Measurements from ENCODE around the gene BAZ2B.

Gene BAZ2B

GRCh38 chr2:159298967-159299366 is 317.4 kb downstream of the BAZ2B start:
- DNase-seq = no peak

DNA sequence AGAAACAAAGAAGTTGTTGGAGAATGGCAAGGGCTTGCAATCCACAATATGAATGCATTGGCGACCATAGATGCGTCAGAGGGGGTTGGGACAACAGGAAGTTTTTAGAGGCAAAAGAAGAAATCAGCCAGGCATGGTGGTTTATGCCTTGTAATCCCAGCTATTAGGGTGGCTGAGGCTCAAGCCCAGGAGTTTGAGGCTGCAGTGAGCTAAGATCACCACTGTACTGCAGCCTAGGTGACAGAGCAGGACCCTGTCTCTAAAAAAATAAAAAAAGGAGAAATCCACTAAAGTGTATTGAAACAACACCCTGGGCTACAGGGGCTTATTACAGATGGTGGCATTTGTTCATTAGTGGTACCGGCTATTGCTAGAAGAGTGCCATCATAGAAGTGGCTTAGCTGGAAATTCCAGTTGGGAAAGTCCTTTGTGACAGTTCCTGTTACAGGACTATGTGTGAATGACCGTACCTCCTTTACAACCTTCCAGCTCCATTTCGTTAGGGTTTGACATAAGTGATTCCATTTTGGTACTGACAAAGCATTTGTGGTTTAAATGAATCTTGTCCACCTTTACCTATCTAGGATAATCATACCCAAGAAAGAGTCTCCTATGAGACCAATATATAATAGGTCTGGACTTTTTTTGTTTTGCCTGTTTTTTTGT is 319.2 kb downstream of the BAZ2B start:
- no peak for DNase-seq

DNA sequence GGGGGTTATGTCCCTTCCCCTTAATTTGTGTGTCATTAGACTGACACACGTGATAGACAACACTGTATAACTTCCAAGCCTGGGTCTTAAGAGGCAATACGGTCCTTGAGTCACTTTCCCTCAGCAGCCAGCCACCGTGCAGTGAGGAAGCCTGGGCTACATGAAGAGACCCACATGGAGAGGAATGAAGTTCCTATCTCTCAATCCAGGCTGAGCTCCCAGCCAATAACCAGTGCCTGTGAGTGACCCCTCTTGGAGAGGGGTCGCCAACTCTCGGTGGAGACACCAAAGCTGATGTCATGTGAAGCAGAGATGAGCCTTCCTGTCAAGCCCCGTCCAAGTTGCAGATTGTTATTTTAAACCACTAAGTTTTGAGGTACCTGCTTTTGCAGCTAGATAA is 324.2 kb downstream of the BAZ2B start:
- DNase-seq = no peak

DNA sequence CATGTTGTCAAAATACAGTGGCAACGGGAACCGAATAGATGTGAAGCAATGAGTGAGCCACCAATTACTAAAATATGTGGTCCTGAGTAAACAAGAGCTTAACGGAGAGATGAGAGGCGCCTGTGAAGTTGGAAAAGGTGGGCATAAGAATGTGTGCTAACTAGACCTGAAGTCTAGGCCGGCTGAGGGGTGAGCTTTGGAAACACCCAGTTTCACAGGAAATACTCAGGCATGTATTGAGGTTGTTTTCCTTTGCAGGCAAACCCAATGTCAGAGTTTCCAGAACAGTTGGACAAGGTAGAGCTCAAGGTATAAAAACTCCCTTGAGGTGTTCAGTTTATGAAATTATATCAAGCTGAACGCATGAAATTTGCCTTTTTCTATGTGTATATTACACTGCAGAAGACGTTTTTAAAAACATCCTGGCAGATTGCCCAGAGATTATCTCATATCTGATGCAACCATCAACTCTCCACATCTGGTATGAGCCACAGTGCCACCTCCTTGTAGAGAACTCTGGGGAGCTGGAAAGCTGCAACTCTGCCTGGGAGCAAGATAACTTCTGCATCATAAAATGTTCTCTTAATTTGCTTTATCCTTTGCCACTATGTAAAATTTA is 325.9 kb downstream of the BAZ2B start:
- DNase-seq = peak; percentile 8 to 38

DNA sequence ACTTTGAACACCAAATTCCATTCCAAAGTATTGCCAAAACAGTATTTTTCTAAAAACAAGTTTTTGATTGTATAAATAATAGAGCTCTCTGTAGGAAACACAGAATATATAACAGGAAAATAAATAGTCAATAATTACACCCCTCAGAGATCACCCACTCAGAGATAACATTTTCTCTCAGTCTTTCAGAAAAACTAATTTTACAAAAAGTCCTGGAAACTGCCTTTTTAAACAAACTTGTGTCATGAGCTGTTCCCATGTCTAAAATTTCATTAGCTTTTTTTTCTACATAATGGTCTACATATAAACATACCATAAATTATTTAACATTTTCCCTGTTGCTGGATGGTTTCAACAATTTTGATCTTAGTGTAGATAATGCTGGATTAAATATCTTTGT is 328.6 kb downstream of the BAZ2B start:
- DNase-seq = no peak

DNA sequence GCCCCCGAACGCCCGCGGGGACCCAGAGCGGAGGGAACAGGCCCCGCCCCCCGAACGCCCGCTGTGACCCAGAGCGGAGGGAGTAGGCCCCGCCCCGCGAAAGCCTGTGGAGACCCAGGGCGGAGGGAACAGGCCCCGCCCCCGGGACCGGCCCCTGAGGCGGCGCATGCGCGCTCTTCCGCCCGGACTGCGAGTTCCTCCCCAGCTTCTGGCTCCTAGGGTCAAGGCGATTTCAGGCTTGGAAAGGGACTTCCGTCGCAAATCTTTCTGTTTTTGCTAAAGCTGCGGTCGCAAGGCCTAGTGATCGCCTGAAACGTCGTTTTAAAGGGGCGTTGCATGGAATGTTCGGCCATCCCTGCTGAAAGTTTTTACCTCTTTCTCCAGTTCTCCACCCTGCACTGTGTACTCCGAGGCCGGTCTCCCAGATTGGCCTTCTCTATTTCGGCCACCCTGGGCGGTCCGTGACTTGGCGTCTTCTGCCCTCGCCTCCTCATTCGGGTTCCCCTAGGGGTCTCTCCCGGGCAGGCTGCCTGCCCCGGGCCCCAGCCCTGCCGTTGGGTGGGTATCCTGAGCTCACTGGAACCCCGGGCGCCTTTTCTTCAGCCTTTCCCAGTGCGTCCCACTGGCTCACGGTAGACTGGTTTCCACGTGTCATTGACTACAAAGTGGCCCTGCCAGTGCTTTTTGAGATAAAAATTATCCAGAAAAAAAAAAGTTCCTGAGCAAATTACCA is 329.5 kb downstream of the BAZ2B start:
- peak; percentile 97 to 98 for DNase-seq

DNA sequence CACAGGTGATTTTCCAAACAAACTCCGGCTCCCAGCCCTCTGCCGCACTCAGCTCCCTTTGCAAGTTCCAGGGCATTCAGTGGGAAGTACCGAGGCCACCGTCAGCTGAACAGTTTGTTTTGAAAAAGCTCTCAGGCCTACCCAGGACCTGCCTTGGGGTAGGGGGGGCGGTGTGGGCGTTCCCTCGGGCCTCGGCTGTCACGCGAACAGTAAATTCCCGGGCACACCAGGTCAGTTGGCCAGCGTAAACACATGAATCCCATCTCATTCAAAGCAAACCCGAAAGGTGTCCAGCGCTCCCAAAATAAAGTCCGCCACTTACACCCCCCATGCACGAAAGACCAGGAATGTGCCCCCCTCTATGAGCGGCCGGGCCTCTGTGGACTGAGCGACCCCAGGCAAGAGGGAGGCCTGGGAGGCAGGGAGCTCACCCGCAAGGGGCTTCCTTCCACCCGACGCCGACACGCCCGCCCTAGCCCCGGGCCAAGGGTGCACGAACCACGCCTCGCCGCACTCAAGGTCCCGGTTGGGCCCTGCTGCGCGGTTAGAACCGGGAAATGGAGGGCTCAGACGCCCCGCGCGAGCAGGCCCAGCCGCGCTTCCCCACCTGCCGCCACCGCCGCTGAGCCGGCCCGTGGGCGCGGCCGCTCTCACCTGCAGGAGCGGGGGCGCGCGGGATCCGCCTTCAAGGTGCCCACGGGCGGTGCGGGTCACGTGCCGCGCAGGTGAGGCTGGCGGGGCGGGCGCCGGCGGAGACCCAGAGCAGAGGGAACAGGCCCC is 330.2 kb downstream of the BAZ2B start, which contains the start of gene WDSUB1:
WDSUB1 (minus strand) TSS at position 775 of the 780 bp plus-strand sequence. CDS start 3,634 bp downstream, outside the sequence.
- peak; percentile 3 to 15 for DNase-seq

DNA sequence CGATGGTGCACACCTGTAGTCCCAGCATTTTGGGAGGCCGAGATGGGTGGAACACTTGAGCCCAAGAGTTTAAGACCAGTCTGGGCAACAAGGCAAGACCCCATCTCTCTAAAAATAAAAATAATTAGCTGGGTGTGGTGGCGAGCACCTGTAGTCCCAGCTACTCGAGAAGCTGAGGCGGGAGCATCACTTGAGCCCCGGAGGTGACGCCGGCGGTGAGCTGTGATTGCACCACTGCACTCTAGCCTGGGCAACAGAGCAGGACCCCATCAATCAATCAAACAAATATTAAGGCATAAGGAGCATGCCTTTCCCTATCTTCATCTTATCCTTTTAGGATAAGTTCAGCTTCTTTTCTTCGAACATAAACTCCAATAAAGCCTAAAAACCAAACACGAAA is 330.9 kb downstream of the BAZ2B start:
- DNase-seq = no peak

- no peak for DNase-seq
These were observed 332.8 kb downstream of the BAZ2B start for GRCh38 chr2:159283529-159283928.

DNA sequence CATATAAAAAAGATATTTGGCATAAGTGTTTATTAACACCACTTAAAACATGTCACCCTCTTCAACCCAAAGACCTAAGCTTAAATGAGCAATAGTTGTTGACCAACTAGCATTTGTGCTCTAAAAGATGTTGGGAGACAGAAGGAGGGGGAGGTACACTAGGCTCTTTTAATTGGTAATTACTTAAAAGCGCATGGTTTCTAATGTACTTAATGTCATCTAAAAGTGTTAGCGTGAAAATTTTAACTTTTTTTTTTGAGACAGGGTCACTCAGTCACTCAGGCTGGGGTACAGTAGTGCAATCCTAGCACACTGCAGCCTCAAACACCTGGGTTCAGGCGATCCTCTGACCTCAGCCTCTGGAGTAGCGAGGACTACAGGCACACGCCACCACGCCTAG is 335.3 kb downstream of the BAZ2B start:
- no peak for DNase-seq

- DNase-seq = no peak
These were observed 336.6 kb downstream of the BAZ2B start for GRCh38 chr2:159279700-159280099.

- no peak for DNase-seq
These were observed 341.2 kb downstream of the BAZ2B start for GRCh38 chr2:159275111-159275510.

DNA sequence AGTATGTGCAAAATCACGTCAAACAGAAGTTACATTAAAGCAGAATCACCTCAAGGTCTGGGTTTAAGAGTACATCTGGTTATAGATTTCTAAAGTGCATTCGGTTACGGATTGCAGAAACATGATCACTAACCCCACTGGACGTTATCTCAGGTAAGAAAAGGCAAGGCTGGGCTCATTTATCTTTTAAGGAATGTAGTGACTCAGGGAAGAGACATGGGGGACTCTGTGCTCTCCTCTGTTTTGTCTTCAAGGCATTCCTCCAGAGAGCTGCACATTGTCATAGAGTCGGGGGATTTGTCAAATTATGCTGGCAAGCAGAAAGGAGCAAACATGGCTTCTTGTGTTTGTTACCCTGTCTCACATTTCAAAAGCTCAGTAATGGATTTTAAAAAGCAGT is 344.2 kb downstream of the BAZ2B start:
- no peak for DNase-seq

DNA sequence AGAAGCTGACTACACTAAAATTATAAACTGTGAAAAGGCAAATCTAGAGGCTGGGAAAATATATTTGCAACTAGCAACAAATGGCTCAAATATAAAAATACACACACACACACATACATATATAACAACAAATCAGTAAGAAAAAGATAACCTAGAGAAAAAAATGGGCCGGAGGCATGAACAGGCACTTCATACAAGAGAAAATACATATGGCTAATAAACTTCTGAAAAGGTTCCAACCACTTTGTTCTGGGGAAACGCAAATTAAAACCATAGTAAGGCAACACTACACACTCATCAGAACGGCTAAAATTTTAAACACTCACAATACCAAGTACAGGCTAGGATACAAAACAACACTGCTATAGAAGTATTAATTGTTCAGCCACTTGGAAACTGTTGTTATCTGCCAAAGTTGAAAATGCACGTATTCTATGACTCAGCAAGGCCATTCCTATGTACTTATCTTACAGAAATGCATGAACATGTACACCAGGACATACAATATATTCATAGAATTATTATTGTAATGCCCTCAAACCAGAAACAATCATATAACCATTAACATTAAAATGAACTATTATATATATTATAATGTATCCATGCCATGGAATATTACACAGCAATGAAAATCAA is 345.5 kb downstream of the BAZ2B start:
- DNase-seq = no peak

Data from CD4-positive, alpha-beta T cell treated with Interferon alpha-2 for 1 hour (primary cell).